CD4-positive, alpha-beta T cell (primary cell): ENCODE data around the gene TNRC6A. TPM values are rescaled to one million over a fixed set of nuclear protein-coding genes. Genes with fewer than 3 reads are reported as not detected.

Source experiments
- ATAC-seq: fragments of 200-7000 bp; cut with Tn5 transposase; one replicate; pipeline ENCODE4 v1.10.0; 2022; ENCODE audit warnings: mild to moderate bottlenecking; ENCODE audit not compliant: poor library complexity
- CTCF ChIA-PET: fragments of 350-600 bp; sonication (Branson Sonifier 250); formaldehyde crosslinking; loops from one replicate; lab custom pipeline; 2021; ENCODE audit warnings: antibody characterized with exemption, inconsistent platforms; lab: Charles Lee
- POLR2A ChIA-PET: fragments of 350-600 bp; sonication (Branson Sonifier 250); formaldehyde crosslinking; loops from one replicate; lab custom pipeline; 2021; ENCODE audit warnings: antibody characterized with exemption, inconsistent platforms; lab: Charles Lee
- DNase-seq, 14 experiments: peaks; one replicate each; pipeline ENCODE4 v3.0.0-alpha.2; 2013 to 2020; ENCODE audit warnings: mixed read lengths in 2 of 14
- H3K27ac ChIP-seq, 2 donors: one replicate each; pipeline versions ENCODE4 v1.5.1 to v1.7.0; 2013; ENCODE audit warnings: low read length in 2 of 2, low read depth in 1 of 2, mild to moderate bottlenecking in 1 of 2
- H3K27me3 ChIP-seq, 2 experiments: 1 replicate in 1 of 2; 2 replicates in 1 of 2; pipeline versions ENCODE4 v1.6.1 to v1.7.0; 2013; ENCODE audit warnings: low read length in 2 of 2, control low read depth in 1 of 2, mild to moderate bottlenecking in 1 of 2, moderate library complexity in 1 of 2; ENCODE audit not compliant: insufficient read depth in 2 of 2, control insufficient read depth in 1 of 2
- H3K36me3 ChIP-seq: one replicate; pipeline ENCODE4 v1.6.1; 2013; ENCODE audit warnings: low read length, control low read depth; ENCODE audit not compliant: insufficient read depth
- H3K4me1 ChIP-seq: one replicate; pipeline ENCODE4 v1.6.1; 2013; ENCODE audit warnings: low read length, control low read depth; ENCODE audit not compliant: insufficient read depth
- H3K4me3 ChIP-seq: one replicate; pipeline ENCODE4 v1.5.1; 2013; ENCODE audit warnings: mild to moderate bottlenecking, low read length, moderate library complexity
- H3K9me3 ChIP-seq, 2 experiments: 1 replicate in 1 of 2; 2 replicates in 1 of 2; pipeline versions ENCODE4 v1.6.1 to v1.7.0; 2013; ENCODE audit warnings: low read length in 2 of 2, mild to moderate bottlenecking in 2 of 2, control low read depth in 1 of 2, moderate library complexity in 1 of 2; ENCODE audit not compliant: control insufficient read depth in 1 of 2, insufficient read depth in 1 of 2
- H3K27ac Mint-ChIP-seq: one replicate; pipeline ENCODE4 v1.8.0; 2020; ENCODE audit warnings: mixed read lengths
- H3K27me3 Mint-ChIP-seq: one replicate; pipeline ENCODE4 v1.8.0; 2021; ENCODE audit warnings: mixed read lengths
- H3K36me3 Mint-ChIP-seq: one replicate; pipeline ENCODE4 v1.8.0; 2021; ENCODE audit warnings: low read depth, mixed read lengths
- H3K4me1 Mint-ChIP-seq: one replicate; pipeline ENCODE4 v1.8.0; 2021; ENCODE audit warnings: low read depth, mixed read lengths
- H3K4me3 Mint-ChIP-seq: one replicate; pipeline ENCODE4 v1.8.0; 2020; ENCODE audit warnings: mild to moderate bottlenecking, mixed read lengths
- H3K9me3 Mint-ChIP-seq: one replicate; pipeline ENCODE4 v1.8.0; 2020; ENCODE audit warnings: mixed read lengths
- intact Hi-C, 2 experiments: fragments of 100-400 bp; cut with DNase I in 1 of 2; cut with micrococcal nuclease in 1 of 2; formaldehyde crosslinking; loops; one replicate each; pipeline versions ENCODE4 v1.15.1 to v1.9.0; 2023 to 2025; cut with DNase I, micrococcal nuclease
- total RNA-seq, 174 experiments: library from RNA in 2 of 174; stranded (reverse) in 2 of 174; gene quantifications; one replicate each; pipeline ENCODE4 v1.2.3 and lab custom pipeline; 2021 to 2026
- TF ChIP-seq, protein P1 (sequence below): fragments of 200-600 bp; IDR thresholded peaks from one replicate; pipeline ENCODE4 v1.8.0; 2022; ENCODE audit warnings: antibody characterized with exemption, mild to moderate bottlenecking

The TNRC6A gene
- total RNA-seq, 2 experiments from 2014 or later, result 70.4 to 74.6 TPM

DNA sequence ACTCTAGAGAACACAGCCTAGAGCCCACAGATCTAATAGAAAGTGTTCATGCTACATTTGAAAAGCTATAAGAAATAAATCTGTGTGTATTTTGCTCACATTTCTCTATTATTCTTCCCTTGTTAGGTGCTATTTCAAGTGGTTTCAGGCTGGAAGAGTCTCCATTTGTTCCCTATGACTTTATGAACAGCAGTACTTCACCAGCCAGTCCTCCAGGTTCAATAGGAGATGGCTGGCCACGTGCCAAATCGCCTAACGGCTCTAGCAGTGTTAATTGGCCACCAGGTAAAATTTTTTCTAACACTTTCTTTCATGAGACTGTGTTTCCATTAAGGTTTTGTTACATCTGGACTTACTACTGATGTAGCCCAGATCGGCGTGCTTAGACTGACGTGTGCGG lies 85.6 kb downstream of the TNRC6A start:
- Mint-ChIP-seq H3K9me3 (no peaks in the 10 kb centered on the region), H3K4me3 (no peak overlapping the region), H3K4me1 (no peaks in the 10 kb centered on the region), H3K27ac (no peak overlapping the region), H3K36me3 (peaks cover 90% of the 10 kb centered on the region), H3K27me3 (no peaks in the 10 kb centered on the region)
- intact Hi-C loops, result no loop called here
- DNase-seq (no peak), ATAC-seq (no peak)
- Histone ChIP-seq H3K4me1 (no peaks in the 10 kb centered on the region), H3K27me3 (no peaks in the 10 kb centered on the region), H3K4me3 (no peak overlapping the region), H3K36me3 (peaks cover 90% of the 10 kb centered on the region), H3K27ac (no peak overlapping the region), H3K9me3 (no peaks in the 10 kb centered on the region)
- ChIA-PET POLR2A (no interaction called here), CTCF (no interaction called here)
- TF ChIP-seq, protein P1, sequence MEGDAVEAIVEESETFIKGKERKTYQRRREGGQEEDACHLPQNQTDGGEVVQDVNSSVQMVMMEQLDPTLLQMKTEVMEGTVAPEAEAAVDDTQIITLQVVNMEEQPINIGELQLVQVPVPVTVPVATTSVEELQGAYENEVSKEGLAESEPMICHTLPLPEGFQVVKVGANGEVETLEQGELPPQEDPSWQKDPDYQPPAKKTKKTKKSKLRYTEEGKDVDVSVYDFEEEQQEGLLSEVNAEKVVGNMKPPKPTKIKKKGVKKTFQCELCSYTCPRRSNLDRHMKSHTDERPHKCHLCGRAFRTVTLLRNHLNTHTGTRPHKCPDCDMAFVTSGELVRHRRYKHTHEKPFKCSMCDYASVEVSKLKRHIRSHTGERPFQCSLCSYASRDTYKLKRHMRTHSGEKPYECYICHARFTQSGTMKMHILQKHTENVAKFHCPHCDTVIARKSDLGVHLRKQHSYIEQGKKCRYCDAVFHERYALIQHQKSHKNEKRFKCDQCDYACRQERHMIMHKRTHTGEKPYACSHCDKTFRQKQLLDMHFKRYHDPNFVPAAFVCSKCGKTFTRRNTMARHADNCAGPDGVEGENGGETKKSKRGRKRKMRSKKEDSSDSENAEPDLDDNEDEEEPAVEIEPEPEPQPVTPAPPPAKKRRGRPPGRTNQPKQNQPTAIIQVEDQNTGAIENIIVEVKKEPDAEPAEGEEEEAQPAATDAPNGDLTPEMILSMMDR, result no peak

DNA sequence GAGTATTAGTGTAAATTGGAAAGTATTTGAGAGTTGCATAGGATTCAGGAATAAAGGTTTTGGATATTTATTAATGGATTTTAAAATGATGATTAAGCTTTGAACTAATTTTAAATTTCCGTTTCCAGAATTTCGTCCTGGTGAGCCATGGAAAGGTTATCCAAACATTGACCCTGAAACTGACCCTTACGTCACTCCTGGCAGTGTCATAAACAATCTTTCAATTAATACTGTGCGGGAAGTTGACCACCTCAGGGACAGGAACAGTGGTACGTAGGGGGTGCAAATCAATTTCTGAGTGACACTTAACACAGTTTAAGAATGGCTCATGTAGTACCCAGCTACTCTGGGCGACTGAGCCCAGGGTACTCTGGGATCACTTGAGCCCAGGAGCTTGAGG lies 87.2 kb downstream of the TNRC6A start:
- H3K4me1 ChIP-seq, result no peaks in the 10 kb centered on the region
- ChIA-PET POLR2A (interaction anchor here (0.6 kb wide), 1 partner anchor 394 kb away, joined by 3 read pairs; no protein-coding TSS in a partner anchor), CTCF (no interaction called here)
- ATAC-seq (no peak), DNase-seq (no peak)
- intact Hi-C loops, result no loop called here
- Mint-ChIP-seq H3K27me3 (no peaks in the 10 kb centered on the region), H3K27ac (no peak overlapping the region), H3K36me3 (peaks cover 90% of the 10 kb centered on the region), H3K9me3 (no peaks in the 10 kb centered on the region), H3K4me3 (no peak overlapping the region), H3K4me1 (no peaks in the 10 kb centered on the region)
- H3K4me3 ChIP-seq, result no peak overlapping the region
- no peaks in the 10 kb centered on the region for H3K9me3 ChIP-seq
- TF ChIP-seq, protein P1, result no peak
- no peak overlapping the region for H3K27ac ChIP-seq
- no peaks in the 10 kb centered on the region for H3K27me3 ChIP-seq
- peaks cover 91% of the 10 kb centered on the region for H3K36me3 ChIP-seq

DNA sequence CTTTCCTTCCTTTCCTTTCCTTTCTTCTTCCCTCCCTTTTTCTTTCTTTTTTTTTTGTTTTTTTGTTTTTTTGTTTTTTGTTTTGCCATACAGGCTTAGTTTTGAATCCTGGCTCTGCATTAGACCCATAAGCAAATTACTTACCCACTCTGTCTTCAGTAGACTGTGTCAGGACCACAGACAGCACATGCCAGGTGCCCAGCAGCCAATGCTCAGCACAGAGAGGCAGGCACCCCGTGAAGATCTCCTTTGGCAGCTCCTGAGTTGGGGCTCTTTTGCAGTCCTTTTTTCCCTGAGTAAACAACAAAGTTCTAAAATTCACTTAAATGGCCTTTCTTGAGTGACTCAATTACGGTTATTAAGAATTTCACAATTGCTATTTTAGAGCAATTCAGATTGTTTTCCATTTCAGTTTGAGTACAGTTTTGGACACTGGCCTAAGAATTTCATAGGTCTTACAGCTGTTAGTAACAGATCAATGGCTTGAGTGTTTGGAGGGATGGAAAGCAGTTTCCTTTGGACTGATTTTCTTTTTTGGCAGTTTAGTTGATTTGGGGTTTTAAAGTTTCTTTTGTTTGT lies 90.1 kb downstream of the TNRC6A start:
- H3K36me3 ChIP-seq, result peaks cover 93% of the 10 kb centered on the region
- POLR2A ChIA-PET, result no interaction called here
- H3K27ac ChIP-seq, result no peak overlapping the region
- no peak overlapping the region for H3K4me3 ChIP-seq
- Mint-ChIP-seq H3K36me3 (peaks cover 96% of the 10 kb centered on the region), H3K4me3 (no peak overlapping the region), H3K27me3 (no peaks in the 10 kb centered on the region), H3K4me1 (no peaks in the 10 kb centered on the region), H3K27ac (no peak overlapping the region), H3K9me3 (no peaks in the 10 kb centered on the region)
- no peaks in the 10 kb centered on the region for H3K4me1 ChIP-seq
- no peaks in the 10 kb centered on the region for H3K27me3 ChIP-seq
- TF ChIP-seq, protein P1, result no peak
- ATAC-seq (no peak), DNase-seq (no peak)
- CTCF ChIA-PET, result no interaction called here
- intact Hi-C loops, result no loop called here
- H3K9me3 ChIP-seq, result no peaks in the 10 kb centered on the region
